Sigmoid colon (tissue), 4 donors: ENCODE results near the gene MYO5C.

Source experiments
- EP300 ChIP-seq, 4 donors: sonication (generic); formaldehyde crosslinking; IDR thresholded peaks; one replicate each; pipeline ENCODE4 v1.6.1; 2017; ENCODE audit warnings: antibody characterized with exemption in 4 of 4
- POLR2AphosphoS5 ChIP-seq, 4 donors: sonication (generic); formaldehyde crosslinking; IDR thresholded peaks; one replicate each; pipeline ENCODE4 v1.6.1; 2017; ENCODE audit warnings: antibody characterized with exemption in 4 of 4
- TF ChIP-seq, protein P1 (sequence below), 4 experiments: fragments of 450-650 bp in 3 of 4; fragments of 200-600 bp in 1 of 4; IDR thresholded peaks; one replicate each; pipeline ENCODE4 v1.5.1; 2016 to 2019; ENCODE audit warnings: antibody characterized with exemption in 4 of 4, mild to moderate bottlenecking in 3 of 4, moderate library complexity in 2 of 4

GRCh38 chr15:52214553-52214952 is 81.1 kb downstream of the MYO5C start:
- TF ChIP-seq EP300 (IDR thresholded peaks at IDR 0.05) (no peak), POLR2AphosphoS5 (IDR thresholded peaks at IDR 0.05) (no peak)
- TF ChIP-seq, protein P1, sequence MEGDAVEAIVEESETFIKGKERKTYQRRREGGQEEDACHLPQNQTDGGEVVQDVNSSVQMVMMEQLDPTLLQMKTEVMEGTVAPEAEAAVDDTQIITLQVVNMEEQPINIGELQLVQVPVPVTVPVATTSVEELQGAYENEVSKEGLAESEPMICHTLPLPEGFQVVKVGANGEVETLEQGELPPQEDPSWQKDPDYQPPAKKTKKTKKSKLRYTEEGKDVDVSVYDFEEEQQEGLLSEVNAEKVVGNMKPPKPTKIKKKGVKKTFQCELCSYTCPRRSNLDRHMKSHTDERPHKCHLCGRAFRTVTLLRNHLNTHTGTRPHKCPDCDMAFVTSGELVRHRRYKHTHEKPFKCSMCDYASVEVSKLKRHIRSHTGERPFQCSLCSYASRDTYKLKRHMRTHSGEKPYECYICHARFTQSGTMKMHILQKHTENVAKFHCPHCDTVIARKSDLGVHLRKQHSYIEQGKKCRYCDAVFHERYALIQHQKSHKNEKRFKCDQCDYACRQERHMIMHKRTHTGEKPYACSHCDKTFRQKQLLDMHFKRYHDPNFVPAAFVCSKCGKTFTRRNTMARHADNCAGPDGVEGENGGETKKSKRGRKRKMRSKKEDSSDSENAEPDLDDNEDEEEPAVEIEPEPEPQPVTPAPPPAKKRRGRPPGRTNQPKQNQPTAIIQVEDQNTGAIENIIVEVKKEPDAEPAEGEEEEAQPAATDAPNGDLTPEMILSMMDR (IDR thresholded peaks at IDR 0.05): no peak
